Liver (tissue), 3 donors: ENCODE results near the gene ABHD12.

Experiments used
- RXRA ChIP-seq, 2 donors: IDR thresholded peaks; 2 replicates each; pipeline ENCODE4 v1.6.1; 2017 to 2018; ENCODE audit warnings: antibody characterized with exemption in 2 of 2, mild to moderate bottlenecking in 1 of 2
- TF ChIP-seq, protein P1 (sequence below): fragments of 150-350 bp; IDR thresholded peaks from 2 replicates; pipeline ENCODE4 v1.5.1; 2017; ENCODE audit warnings: improper control_type of control experiment, low read depth, low read length; ENCODE audit not compliant: missing input control
- TF ChIP-seq, protein P2 (sequence below): IDR thresholded peaks from 2 replicates; pipeline ENCODE4 v1.6.1; 2016; ENCODE audit warnings: antibody characterized with exemption
- donor health status: healthy.
- donor health status: healthy.

- TF ChIP-seq, protein P1, sequence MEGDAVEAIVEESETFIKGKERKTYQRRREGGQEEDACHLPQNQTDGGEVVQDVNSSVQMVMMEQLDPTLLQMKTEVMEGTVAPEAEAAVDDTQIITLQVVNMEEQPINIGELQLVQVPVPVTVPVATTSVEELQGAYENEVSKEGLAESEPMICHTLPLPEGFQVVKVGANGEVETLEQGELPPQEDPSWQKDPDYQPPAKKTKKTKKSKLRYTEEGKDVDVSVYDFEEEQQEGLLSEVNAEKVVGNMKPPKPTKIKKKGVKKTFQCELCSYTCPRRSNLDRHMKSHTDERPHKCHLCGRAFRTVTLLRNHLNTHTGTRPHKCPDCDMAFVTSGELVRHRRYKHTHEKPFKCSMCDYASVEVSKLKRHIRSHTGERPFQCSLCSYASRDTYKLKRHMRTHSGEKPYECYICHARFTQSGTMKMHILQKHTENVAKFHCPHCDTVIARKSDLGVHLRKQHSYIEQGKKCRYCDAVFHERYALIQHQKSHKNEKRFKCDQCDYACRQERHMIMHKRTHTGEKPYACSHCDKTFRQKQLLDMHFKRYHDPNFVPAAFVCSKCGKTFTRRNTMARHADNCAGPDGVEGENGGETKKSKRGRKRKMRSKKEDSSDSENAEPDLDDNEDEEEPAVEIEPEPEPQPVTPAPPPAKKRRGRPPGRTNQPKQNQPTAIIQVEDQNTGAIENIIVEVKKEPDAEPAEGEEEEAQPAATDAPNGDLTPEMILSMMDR, result no peak
- TF ChIP-seq RXRA (IDR thresholded peaks at IDR 0.05), result no peak
- TF ChIP-seq, protein P2, sequence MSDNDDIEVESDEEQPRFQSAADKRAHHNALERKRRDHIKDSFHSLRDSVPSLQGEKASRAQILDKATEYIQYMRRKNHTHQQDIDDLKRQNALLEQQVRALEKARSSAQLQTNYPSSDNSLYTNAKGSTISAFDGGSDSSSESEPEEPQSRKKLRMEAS, result no peak
These were observed 67.0 kb downstream of the ABHD12 start for GRCh38 chr20:25323496-25324246.
